A549 (cell line): Measurements from ENCODE around the gene DOK4.

Experiments
- BCL3 ChIP-seq: fragments of >200 bp; sonication (Bioruptor Twin); formaldehyde crosslinking; IDR thresholded peaks from 3 replicates; pipeline ENCODE4 v1.6.1; 2016
- BHLHE40 ChIP-seq: IDR thresholded peaks from 2 replicates; pipeline ENCODE4 v1.6.1; 2012; ENCODE audit warnings: low read depth, low read length, inconsistent platforms
- CBX2 ChIP-seq: fragments of 200-600 bp; sonication (generic); IDR thresholded peaks from 2 replicates; pipeline ENCODE4 v1.6.1; 2016; ENCODE audit warnings: low read depth, mild to moderate bottlenecking, borderline replicate concordance
- CTCF ChIP-seq: fragments of >200 bp; sonication (Bioruptor Twin); formaldehyde crosslinking; IDR thresholded peaks from 3 replicates; pipeline ENCODE4 v1.5.1; 2016
- ESRRA ChIP-seq: fragments of 150-350 bp; IDR thresholded peaks from 2 replicates; pipeline ENCODE4 v1.6.1; 2014; ENCODE audit warnings: mild to moderate bottlenecking, low read length, borderline replicate concordance
- NPAS2 ChIP-seq: fragments of 250-450 bp; sonication (Bioruptor Pico); IDR thresholded peaks from 2 replicates; pipeline ENCODE4 v1.8.0; 2022; ENCODE audit warnings: mild to moderate bottlenecking, moderate library complexity, borderline replicate concordance
- POLR2A ChIP-seq: IDR thresholded peaks from 2 replicates; pipeline ENCODE4 v1.6.1; 2012; ENCODE audit warnings: mild to moderate bottlenecking, low read length
- TFCP2L1 ChIP-seq: fragments of 250-450 bp; sonication (Bioruptor Pico); IDR thresholded peaks from 2 replicates; pipeline ENCODE4 v1.5.0; 2021; ENCODE audit warnings: mild to moderate bottlenecking

GRCh38 chr16:57525761-57526160, 39.5 kb upstream of the DOK4 start:
- TF ChIP-seq BCL3 (no peak), POLR2A (no peak), NPAS2 (CRISPR knock-in tag) (no peak), CTCF (no peak), ESRRA (no peak), BHLHE40 (no peak), TFCP2L1 (CRISPR knock-in tag) (no peak), CBX2 (no peak)
